Fibroblast of skin of right biceps (primary cell): Measurements from ENCODE around the gene TDRD7.
A peak's percentile ranks its signal among the peaks of the same experiment; 100 is the strongest.

Experiments
- DNase-seq: peaks from one replicate; pipeline ENCODE4 v3.0.0-alpha.2; 2013

The TDRD7 gene, protein sequence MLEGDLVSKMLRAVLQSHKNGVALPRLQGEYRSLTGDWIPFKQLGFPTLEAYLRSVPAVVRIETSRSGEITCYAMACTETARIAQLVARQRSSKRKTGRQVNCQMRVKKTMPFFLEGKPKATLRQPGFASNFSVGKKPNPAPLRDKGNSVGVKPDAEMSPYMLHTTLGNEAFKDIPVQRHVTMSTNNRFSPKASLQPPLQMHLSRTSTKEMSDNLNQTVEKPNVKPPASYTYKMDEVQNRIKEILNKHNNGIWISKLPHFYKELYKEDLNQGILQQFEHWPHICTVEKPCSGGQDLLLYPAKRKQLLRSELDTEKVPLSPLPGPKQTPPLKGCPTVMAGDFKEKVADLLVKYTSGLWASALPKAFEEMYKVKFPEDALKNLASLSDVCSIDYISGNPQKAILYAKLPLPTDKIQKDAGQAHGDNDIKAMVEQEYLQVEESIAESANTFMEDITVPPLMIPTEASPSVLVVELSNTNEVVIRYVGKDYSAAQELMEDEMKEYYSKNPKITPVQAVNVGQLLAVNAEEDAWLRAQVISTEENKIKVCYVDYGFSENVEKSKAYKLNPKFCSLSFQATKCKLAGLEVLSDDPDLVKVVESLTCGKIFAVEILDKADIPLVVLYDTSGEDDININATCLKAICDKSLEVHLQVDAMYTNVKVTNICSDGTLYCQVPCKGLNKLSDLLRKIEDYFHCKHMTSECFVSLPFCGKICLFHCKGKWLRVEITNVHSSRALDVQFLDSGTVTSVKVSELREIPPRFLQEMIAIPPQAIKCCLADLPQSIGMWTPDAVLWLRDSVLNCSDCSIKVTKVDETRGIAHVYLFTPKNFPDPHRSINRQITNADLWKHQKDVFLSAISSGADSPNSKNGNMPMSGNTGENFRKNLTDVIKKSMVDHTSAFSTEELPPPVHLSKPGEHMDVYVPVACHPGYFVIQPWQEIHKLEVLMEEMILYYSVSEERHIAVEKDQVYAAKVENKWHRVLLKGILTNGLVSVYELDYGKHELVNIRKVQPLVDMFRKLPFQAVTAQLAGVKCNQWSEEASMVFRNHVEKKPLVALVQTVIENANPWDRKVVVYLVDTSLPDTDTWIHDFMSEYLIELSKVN

DNA sequence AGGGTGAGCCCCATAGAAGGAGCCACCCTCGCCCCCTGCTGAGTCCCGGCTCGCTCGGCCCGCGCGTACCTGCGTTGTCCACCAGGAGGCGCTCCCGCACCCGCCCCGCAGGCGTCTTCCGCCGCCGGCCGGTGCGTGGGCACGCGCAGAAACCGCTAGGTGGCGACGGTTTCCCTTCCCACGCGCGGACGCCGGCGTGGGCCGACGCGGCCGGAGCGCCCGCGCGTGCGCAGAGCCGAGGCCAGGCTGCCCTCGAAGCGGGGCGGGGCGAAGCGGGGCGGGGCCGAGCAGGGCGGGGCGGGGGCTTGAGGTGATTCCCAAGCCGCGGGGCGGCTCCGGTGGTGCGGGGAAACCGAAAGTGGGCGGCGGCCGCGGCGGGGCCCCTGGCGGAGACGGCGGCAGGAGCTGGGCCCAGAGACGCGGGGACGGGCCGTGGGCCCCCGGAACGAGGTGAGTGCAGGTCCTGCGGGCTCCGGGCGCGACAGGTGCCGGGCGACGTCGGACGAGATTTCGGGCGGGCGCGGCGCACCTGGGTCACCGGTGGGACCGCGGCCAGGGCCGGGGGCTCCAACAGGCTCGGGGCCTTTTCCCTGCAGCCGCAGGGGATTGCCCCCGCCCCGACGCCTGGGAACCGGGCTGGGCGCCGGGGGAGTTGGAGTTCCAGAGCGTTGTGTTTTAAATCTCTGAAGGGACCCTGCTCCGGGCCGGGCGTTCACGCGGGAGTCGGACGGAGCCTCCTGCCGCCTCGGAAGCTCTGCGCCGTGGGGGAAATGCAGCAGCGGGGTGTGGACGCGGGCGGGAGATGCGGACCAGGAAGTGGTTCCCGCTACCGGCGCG is at the start of gene TDRD7:
Gene TDRD7, plus strand, starts transcription at position 308 of the 837 bp plus-strand sequence. CDS start 16,370 bp downstream, outside the sequence.
- peak; percentile 68 for DNase-seq

DNA sequence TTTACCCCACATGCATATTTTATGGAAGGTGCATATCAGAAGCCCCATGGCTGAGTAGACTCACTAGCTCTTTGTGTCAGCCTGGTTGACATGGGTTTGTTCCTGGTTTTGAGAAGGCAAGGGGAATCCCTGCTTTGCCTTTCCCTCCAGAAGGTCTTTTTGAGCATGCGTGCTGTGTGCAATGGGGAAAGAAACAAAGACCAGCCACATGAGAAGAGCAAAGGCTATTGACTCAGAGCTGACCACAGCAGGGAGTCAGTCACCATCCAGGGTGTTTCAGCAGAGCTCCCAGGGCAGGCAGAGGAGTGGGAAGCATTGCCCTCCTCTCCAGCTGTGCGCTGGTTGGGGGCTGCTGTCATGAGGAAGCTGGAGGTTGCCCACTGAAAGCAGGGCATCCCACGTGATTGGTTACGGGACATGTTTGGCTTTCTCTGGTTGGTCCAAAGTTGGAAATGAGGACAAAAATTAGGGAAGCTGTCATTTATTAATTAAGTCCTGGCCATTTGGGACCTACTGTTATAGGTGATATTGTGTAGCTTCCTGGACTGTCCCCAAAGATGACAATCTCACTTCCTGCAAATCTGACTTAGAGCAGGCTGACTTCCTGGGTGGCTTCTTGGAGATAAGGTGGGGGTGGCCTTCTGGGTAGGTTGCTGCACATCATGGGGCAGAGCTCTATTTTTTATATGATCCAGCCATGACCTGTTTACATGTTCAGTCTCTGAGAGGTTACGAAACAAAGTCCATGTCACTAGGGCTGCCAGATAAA is 48.9 kb upstream of the TDRD7 start:
- DNase-seq = no peak

DNA sequence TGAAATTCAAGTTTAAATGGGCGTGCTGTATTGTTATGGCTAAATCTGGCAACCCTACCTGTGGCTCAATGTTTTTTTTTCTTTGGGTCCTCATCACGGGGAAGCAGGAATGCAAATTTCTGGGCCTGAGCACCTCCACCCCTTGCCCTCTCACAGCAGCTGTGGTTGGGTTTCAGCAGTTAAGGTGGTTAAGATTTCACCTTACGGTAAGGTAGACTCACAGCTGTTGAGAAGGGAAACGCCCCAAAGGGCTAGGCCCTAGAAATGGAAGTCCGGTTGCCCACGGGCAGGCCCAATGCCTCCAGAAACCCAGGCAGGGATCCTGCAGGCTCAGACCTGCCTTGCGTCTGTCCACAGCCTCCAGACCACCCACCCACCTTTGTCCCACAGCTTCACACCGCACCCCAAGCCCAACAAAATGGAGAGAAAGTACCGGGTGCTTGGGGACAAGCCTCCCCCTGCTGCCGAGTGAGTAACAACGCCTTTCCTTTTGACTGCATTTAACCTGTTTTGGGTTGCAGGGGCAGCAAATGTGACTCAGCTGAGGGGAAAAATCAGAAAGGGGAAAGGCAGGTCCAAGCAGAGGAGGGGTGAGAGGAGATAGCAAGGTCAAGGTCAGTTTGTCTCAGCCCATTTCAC is 48.1 kb upstream of the TDRD7 start:
- no peak for DNase-seq

DNA sequence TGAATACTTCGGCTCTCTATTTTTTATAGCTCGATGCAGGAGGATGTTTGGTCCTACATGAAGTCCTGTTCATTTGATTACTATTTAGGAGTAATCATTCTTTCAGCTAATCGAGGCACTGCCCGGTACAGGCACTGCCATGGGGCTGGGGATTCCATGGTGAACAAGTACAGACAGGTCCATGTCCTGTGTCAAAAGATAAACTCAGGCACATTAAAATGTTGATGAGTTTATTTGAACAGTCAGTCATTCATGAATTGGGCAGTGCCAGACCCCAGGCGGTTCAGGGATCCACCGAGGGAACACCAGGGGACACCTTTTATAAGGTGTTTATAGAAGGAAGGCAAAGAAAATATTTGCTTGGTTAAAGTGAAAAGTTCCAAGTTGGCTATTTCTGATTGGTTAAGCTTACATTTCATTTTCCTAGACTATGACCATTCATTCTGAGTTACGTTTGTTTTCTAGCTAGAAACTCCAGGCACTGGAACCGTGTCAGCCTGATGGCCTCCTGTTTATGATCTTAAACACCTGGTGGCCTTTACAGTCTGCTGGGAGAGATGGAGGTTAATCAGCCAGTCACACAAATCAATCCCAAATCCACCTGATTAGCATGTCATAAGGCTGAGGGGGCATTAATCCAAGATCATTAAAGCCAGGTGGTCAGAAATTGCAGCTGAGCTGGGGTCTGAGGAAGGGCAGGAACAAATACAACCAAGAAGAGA is 47.0 kb upstream of the TDRD7 start:
- DNase-seq = no peak

DNA sequence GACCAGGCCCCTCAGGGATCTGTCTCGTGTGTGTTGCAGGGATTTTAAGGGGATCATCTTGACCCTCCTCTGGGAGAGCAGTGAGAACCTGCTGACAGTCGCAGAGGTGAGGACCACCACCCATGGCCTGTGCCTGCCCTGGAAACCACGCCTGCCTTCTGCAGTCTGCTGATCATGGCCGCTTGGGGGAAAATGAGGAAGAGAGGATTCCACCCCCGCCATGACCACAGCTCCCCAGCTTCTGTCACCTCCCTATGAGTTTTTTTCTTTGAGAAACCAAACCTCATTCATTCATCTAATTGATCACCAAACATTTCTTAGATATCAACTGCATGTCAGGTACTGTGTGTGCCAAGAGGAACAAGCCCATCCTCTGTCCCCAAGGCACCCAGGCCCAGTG is 46.3 kb upstream of the TDRD7 start:
- DNase-seq = no peak

DNA sequence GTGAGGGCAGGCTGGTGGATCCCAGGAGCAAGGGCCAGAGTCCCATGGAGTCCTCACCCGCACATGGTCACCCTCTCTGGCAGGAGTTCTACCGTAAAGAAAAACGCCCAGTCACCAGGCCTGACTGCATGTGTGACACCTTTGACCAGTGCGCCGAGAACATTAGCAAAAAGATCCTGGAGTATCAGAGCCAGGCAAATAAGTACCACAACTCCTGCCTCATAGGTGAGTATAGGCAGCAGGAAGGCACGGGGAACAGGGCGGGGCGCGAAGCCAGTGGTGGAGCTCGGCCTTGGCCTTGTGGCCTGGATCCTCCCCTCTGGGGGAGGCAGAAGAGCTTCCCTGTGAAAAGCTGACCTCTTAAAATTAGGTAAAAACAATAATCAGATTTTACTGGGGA is 45.4 kb upstream of the TDRD7 start:
- no peak for DNase-seq

DNA sequence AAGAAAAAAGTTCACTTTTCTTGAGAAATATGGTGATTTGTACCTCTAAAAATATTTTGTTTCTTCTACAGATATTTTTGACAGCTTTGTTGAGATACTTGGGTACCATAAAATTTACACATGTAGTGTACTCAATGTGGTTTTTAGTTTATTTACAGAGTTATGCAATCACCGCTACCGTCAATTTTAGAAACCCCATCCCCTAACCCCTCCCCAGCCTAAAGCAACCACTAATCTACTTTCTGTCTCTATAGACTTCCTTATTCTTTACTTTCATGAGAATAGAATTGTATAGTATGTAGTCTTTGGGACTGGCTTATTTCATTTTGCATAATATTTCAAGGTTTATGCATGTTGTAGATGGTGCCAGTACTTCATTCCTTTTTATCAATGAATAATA is 45.0 kb upstream of the TDRD7 start:
- no peak for DNase-seq

DNA sequence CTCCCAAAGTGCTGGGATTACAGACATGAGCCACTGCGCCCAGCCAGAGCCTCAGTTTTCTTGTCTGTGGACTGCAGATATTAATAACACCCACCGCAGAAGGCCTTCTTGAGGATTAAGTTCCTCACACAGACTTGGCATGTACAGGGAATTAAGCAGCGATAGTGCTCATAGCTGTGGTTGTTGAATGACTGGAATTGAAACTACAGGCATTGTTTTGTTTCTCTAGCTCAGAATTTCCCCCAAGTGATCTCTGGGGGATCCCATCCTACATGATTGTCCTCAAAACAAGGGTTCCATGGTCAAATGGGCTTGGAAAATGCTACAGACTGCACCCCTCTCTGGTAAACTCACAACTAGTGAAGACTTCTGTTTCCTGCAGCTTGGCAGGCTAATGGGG is 44.2 kb upstream of the TDRD7 start:
- no peak for DNase-seq

DNA sequence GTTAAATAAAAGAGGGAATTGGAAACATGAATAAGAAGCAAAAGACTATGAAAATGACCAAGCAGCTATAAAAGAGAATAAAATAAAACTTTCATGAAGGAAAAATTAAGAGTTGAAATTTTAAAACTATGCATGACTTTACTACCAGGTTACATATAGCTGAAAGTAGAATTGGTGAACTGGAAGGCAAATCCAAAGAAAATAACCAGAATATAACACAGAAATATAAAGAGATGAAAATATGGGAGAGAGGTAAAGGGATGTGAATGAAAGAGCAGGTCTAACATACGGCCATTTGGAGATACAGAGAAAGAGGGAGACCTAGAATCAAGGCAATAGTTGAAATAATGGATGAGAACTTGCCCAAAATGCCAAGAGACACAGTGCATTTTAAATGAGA is 42.9 kb upstream of the TDRD7 start:
- no peak for DNase-seq

DNA sequence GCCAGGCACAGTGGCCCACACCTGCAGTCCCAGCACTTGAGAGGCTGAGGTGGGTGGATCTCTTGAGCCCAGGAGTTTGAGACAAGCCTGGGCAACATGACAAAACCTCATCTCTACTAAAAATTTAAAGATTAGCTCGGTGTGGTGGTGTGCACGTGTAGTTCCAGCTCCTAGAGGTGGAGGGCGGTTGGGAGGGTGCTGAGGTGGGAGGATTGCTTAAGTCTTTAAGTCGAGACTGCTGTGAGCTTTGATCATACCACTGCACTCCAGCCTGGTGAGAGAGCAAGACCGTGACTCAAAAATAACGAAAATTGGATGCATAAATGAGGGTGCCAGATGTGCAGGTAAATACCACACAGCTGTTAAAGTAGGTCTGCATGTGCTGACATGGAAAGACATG is 39.3 kb upstream of the TDRD7 start:
- DNase-seq = no peak

DNA sequence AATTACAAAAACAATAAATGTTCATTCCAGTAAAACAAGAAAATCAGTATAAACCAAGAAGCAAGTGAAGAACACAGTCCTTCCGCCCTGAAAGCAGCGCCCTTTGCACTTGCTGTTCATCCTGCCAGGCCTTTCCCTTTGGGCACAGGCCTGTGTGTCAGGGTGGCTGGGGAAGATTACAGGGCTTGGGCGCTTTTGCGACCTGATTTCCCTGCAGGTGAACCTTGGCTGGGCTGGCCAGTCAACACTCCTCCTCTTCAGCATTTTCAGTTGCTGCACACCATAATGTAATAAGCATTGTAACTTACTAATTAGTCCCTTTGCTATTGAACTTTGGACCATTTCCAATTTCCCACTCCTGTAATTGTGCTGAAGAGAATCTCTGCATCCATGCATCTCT is 38.6 kb upstream of the TDRD7 start:
- no peak for DNase-seq

DNA sequence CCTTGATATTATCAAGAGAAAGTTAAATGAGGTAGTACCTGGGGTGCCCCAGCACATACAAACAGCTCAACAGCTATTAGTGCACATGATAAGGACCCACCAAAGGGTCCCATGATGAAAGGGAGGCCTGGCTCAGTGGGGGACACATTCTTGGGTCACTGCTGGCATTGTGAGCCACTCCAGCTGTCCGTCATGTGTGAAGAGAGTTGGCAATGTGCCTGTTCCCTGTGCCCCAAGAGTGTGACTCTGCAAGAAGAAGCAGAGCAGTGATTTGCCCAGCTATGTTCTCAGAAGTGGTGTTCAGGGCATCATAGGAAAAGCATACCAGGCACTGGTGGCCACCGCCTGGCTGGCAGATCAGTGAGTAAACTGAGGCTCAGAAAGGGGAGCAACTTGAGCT is 37.1 kb upstream of the TDRD7 start:
- DNase-seq = no peak

DNA sequence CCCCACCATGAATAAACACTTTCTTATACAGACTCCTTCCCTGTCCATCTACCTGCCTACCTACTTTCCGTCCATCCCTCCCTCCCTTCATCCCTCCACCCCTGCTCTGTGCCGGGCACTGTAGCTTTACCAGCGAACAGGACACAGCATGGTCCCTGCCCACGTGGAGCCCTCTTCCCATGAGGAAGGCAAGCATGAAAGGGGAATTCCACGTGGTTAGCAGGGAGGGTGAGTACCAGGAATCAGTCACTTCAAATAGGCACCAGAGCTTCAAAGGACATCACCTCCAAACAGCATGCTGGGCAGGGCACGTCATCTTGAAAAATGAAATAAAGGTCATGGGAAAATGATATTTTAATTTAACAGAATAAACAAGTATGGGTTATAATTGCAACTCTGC is 35.0 kb upstream of the TDRD7 start:
- no peak for DNase-seq

DNA sequence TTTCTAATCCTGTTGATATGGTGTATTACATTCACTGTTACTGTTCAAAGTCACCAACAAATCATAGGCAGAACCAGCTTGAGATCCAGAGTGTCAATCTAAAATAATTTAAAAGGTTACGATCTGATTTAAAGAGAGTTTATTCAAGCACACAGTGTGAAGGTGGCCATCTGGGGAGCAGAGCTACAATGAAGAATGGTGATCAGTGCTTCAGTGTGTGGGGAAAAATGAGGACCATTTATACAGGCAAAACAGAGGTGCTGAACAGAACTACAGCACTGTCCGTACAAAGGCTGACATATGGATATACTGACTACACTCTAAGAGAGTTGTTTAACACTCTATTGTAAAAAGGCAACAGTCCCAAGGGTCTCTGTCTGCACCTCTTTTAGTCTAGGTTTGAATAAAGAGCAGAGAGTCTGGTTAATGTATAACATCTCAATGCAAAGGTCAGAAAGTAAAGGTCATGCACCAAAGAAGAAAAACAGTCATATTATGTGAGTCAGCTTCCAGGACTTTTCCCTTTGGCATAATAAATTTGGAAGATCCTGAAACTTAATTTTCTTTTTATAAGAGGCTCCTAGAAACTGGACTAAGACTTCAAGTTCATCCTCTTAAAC is 29.7 kb upstream of the TDRD7 start:
- DNase-seq = no peak

DNA sequence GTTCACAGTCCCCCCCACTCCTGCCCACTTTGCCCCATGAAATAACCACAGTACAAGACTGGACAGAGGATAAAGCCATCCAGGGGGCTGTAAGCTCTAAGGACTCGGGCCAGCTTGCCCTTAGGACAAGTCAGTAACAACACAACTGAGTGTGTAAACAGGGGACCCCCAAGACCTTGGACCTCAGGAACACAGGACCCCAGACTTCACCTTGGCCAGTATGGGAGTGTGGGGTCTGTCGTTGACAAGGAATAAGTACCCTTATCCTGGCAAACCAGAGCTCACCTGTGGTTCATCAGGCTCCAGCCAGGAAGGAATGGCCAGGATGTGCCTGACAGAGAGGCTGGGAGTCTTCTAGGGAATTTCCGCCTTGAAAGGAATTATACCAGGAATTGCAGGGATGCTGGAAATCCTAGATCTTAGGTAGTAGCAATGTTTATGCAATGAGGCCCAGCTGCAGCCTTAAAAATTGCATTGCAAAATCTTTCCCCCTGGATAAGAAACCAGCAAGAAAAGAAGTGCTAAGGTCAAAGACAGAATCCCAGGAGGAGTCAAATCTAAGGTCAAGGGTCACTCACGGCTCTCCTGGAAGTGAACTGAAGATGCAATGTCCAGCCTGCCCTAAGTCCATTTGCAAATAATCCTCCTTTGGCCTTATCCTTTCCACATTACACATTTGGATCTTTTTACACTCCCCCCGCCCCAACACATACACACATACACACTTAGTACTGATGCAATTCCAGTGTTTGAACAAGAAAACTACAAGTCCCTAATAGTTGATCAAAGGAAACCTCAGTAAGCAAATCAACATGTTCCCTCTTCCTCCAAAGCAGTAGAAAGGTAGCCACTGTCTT is 27.3 kb upstream of the TDRD7 start:
- no peak for DNase-seq

DNA sequence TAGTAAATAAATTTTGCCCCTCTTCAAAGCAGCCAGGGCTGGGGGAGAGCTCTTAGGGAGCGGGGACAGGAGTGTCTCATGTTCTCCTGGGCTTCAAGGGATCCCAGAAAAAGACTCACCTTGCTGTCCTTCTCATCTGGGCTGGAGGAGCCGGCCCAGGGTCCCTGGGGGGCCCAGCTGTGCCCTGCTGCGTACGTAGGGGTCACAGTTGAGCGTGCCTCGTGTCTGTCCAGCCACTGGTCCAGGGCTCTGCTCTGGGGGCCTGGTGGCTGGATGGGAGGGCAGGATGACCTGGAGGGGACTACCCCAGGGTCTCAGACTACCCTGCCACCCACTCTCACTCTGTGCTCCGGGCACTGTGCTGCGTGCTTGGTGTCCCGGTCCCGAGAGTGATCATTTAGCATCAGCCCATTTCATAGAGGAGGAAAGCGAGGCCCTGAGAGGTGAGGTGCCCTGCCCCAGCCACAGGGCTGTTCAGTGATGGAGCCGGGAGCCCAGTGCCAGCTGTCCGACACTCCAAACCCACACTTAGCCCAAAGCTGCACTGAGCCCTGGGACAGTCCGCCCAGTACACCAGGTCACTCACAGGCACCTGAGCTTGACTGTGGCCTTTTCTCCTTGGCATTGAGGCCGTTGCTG is 26.2 kb upstream of the TDRD7 start:
- no peak for DNase-seq

DNA sequence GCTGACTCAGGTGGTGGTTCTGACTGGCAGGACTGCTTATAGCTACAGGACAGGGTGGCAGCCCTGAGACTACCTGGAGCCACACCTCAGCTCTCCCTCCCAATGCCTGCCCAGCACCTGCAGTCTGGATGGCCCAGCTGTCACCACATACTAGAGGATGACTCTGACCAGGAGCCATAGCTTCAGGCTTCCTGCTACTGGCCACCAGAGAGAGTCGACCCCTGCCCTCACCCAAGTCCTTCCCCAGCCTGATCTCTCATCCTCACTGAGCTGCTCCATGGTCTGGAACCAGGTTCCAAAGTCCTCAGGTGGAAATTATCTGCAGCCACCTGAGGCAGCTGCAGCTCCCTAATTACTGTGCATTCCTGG is 25.6 kb upstream of the TDRD7 start:
- no peak for DNase-seq

DNA sequence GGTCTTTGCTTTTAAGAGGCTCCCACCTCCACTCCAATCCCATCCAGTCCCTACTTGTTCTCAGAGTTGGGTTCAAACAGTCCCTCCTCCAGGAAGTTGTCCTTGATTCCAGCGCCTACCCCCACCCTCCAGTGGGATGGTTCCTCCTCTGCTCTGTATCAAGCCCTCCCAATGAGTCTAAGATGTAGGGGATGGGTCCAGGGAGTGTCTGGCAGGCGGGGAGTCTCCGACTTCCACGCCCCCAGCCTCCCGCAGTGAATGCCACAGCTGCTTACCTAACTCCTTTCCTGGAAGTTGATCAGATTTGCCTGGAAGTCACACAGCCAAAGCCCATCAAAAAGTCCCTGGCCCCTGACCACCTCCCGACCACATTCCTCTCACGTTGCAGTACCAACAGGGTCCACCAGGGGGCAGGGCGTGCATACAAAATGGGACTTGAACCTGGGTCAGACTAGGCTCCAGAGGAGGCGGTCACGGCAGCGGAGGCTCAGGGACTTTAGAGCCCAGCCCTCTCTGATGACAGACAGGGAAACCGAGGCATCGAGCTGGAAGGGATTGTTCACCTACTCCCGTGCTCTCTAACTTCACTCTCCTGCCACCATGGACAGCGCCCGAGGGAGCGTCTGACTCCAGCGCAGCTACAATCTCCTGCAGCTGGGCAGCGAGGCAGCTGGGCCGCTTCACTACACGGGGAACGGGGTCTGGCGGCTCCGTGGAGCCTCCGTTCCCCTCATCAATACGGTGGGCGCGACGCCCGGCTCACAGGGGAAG is 25.0 kb upstream of the TDRD7 start:
- DNase-seq = peak; percentile 63
